H1 (cell line): ENCODE measurements around the gene CAPN3. TPM values are rescaled to one million over a fixed set of nuclear protein-coding genes. Genes with fewer than 3 reads are reported as not detected.

Experiments used
- CTCF ChIA-PET: fragments of 300-600 bp; sonication (Branson Sonifier 250); formaldehyde crosslinking; loops from one replicate; lab custom pipeline; 2021; ENCODE audit not compliant: partially characterized antibody; lab: Charles Lee
- POLR2A ChIA-PET: fragments of 300-600 bp; sonication (Branson Sonifier 250); formaldehyde crosslinking; loops from one replicate; lab custom pipeline; 2021; ENCODE audit warnings: inconsistent platforms; ENCODE audit not compliant: partially characterized antibody; lab: Charles Lee
- DNase-seq, 2 experiments: peaks; one replicate each; pipeline versions ENCODE4 v3.0.0 to v3.0.0-alpha.2; 2010 to 2022; ENCODE audit warnings: low spot score in 2 of 2, low read depth in 1 of 2, mixed read lengths in 1 of 2
- FAIRE-seq: peaks from 2 replicates; lab custom pipeline; 2011; peaks lifted over from hg19 to GRCh38; lab: Jason Lieb, UNC
- H2AFZ ChIP-seq: 2 replicates; pipeline ENCODE4 v1.8.1; 2012; ENCODE audit warnings: low read length, inconsistent platforms
- H2AK5ac ChIP-seq: 2 replicates; pipeline ENCODE4 v1.6.1; 2013; ENCODE audit warnings: low read depth, low read length
- H2BK120ac ChIP-seq: replicated peaks from 2 replicates; pipeline ENCODE3; 2013; ENCODE audit warnings: low read depth, low read length, inconsistent platforms
- H2BK12ac ChIP-seq: 2 replicates; pipeline ENCODE4 v1.6.1; 2013; ENCODE audit warnings: low read depth, low read length
- H2BK15ac ChIP-seq: 2 replicates; pipeline ENCODE4 v1.6.1; 2013; ENCODE audit warnings: low read length
- H2BK20ac ChIP-seq: 2 replicates; pipeline ENCODE4 v1.6.1; 2013; ENCODE audit warnings: low read length
- H2BK5ac ChIP-seq: 2 replicates; pipeline ENCODE4 v1.6.1; 2013; ENCODE audit warnings: low read depth, low read length
- H3K14ac ChIP-seq: 2 replicates; pipeline ENCODE4 v1.6.1; 2013; ENCODE audit warnings: inconsistent platforms; ENCODE audit not compliant: insufficient read length
- H3K18ac ChIP-seq: 2 replicates; pipeline ENCODE4 v1.6.1; 2013; ENCODE audit warnings: low read length; ENCODE audit errors: extremely low read depth
- H3K23ac ChIP-seq: 2 replicates; pipeline ENCODE4 v1.6.1; 2013; ENCODE audit warnings: inconsistent platforms; ENCODE audit not compliant: insufficient read length
- H3K23me2 ChIP-seq: 2 replicates; pipeline ENCODE4 v1.6.1; 2013; ENCODE audit warnings: low read depth, low read length
- H3K27ac ChIP-seq: 2 replicates; pipeline ENCODE4 v1.6.1; 2011; ENCODE audit warnings: low read depth, low read length, inconsistent platforms
- H3K27me3 ChIP-seq, 4 experiments: replicated peaks in 1 of 4; 1 replicate in 1 of 4; 2 replicates in 3 of 4; pipeline versions ENCODE4 v1.6.1 to v1.8.1; 2011 to 2013; ENCODE audit warnings: low read length in 3 of 4, mild to moderate bottlenecking in 3 of 4, inconsistent platforms in 2 of 4, mixed read lengths in 2 of 4, moderate library complexity in 1 of 4; ENCODE audit not compliant: control insufficient read depth in 3 of 4, insufficient read depth in 3 of 4; ENCODE audit errors: extremely low read depth in 1 of 4
- H3K36me3 ChIP-seq, 4 experiments: 2 replicates each; pipeline versions ENCODE4 v1.6.1 to v1.8.1; 2011 to 2013; ENCODE audit warnings: mild to moderate bottlenecking in 4 of 4, low read length in 3 of 4, moderate library complexity in 2 of 4, control low read depth in 1 of 4, inconsistent platforms in 1 of 4; ENCODE audit not compliant: insufficient read depth in 4 of 4, control insufficient read depth in 2 of 4
- H3K4ac ChIP-seq: replicated peaks from 2 replicates; pipeline ENCODE3; 2013; ENCODE audit warnings: low read length, low read depth, mixed read lengths, inconsistent platforms; ENCODE audit not compliant: insufficient read length
- H3K4me1 ChIP-seq, 4 experiments: replicated peaks in 1 of 4; 1 replicate in 1 of 4; 2 replicates in 3 of 4; pipeline versions ENCODE4 v1.6.1 to v1.8.1; 2011 to 2013; ENCODE audit warnings: low read length in 3 of 4, inconsistent platforms in 2 of 4, mixed read lengths in 1 of 4; ENCODE audit not compliant: insufficient read depth in 4 of 4, control insufficient read depth in 3 of 4
- H3K4me2 ChIP-seq, 2 experiments: 2 replicates each; pipeline versions ENCODE4 v1.6.1 to v1.8.1; 2011 to 2013; ENCODE audit warnings: low read depth in 2 of 2, low read length in 2 of 2, control low read depth in 1 of 2, inconsistent platforms in 1 of 2, mild to moderate bottlenecking in 1 of 2; ENCODE audit not compliant: insufficient read depth in 1 of 2
- H3K4me3 ChIP-seq, 4 experiments: fragments of 200-600, 300-600 bp in 1 of 4; sonication (generic), shearing (Covaris generic), sonication (Bioruptor Twin) in 1 of 4; 2 replicates each; pipeline versions ENCODE4 v1.5.1 to v1.8.1; 2011 to 2016; ENCODE audit warnings: low read length in 4 of 4, low read depth in 3 of 4, control low read depth in 2 of 4, inconsistent platforms in 2 of 4, mild to moderate bottlenecking in 2 of 4, mixed read lengths in 1 of 4, moderate library complexity in 1 of 4; ENCODE audit not compliant: insufficient read depth in 2 of 4; ENCODE audit errors: extremely low read depth in 1 of 4
- H3K56ac ChIP-seq: replicated peaks from 2 replicates; pipeline ENCODE3; 2013; ENCODE audit warnings: low read depth, mild to moderate bottlenecking, mixed read lengths, low read length, inconsistent platforms; ENCODE audit not compliant: insufficient read length
- H3K79me1 ChIP-seq: 2 replicates; pipeline ENCODE4 v1.6.1; 2013; ENCODE audit warnings: low read depth, low read length, control low read depth
- H3K79me2 ChIP-seq, 2 experiments: 2 replicates each; pipeline versions ENCODE4 v1.6.1 to v1.8.1; 2012 to 2013; ENCODE audit warnings: low read length in 2 of 2, mild to moderate bottlenecking in 2 of 2, inconsistent platforms in 1 of 2; ENCODE audit not compliant: insufficient read depth in 2 of 2, control insufficient read depth in 1 of 2
- H3K9ac ChIP-seq, 4 experiments: replicated peaks in 1 of 4; 1 replicate in 1 of 4; 2 replicates in 3 of 4; pipeline versions ENCODE4 v1.6.1 to v1.8.1; 2011 to 2013; ENCODE audit warnings: low read depth in 3 of 4, low read length in 3 of 4, control low read depth in 2 of 4, mild to moderate bottlenecking in 2 of 4, moderate library complexity in 2 of 4, inconsistent platforms in 1 of 4; ENCODE audit errors: extremely low read depth in 1 of 4
- H3K9me3 ChIP-seq, 2 experiments: 2 replicates each; pipeline versions ENCODE4 v1.6.1 to v1.8.1; 2012 to 2013; ENCODE audit warnings: mild to moderate bottlenecking in 2 of 2, moderate library complexity in 2 of 2, control low read depth in 1 of 2, inconsistent platforms in 1 of 2, low read depth in 1 of 2, low read length in 1 of 2, mixed read lengths in 1 of 2; ENCODE audit not compliant: insufficient read depth in 2 of 2
- H4K20me1 ChIP-seq, 2 experiments: replicated peaks in 1 of 2; 2 replicates each; pipeline versions ENCODE3 to v1.8.1; 2011 to 2013; ENCODE audit warnings: inconsistent platforms in 2 of 2, low read length in 2 of 2, mild to moderate bottlenecking in 1 of 2; ENCODE audit not compliant: insufficient read depth in 2 of 2, control insufficient read depth in 1 of 2
- H4K5ac ChIP-seq: 2 replicates; pipeline ENCODE4 v1.6.1; 2013; ENCODE audit warnings: low read length, low read depth, mixed read lengths, inconsistent platforms; ENCODE audit not compliant: insufficient read length
- H4K8ac ChIP-seq: 2 replicates; pipeline ENCODE4 v1.8.0; 2013; ENCODE audit warnings: mild to moderate bottlenecking, moderate library complexity, low read length, inconsistent platforms; ENCODE audit not compliant: insufficient read depth; ENCODE audit errors: extremely low read depth
- H4K91ac ChIP-seq: replicated peaks from 2 replicates; pipeline ENCODE3; 2013; ENCODE audit warnings: low read length, mixed read lengths, inconsistent platforms; ENCODE audit not compliant: insufficient read length
- EZH2 ChIP-seq: fragments of 200-600 bp; sonication (generic); IDR thresholded peaks from 2 replicates; pipeline ENCODE4 v1.7.1; 2012; ENCODE audit warnings: low read depth, mild to moderate bottlenecking, moderate library complexity, low read length, inconsistent platforms; ENCODE audit not compliant: severe bottlenecking
- WGBS, 2 experiments: shearing (Covaris generic) in 1 of 2; methylation state at CpG; one replicate each; pipeline versions ENCODE4 v1.1.6 to v1.1.7; 2013 to 2015; ENCODE audit warnings: low lambda C conversion rate in 2 of 2, mixed read lengths in 2 of 2, inconsistent platforms in 1 of 2, low coverage in 1 of 2, missing lambda C conversion rate in 1 of 2; ENCODE audit not compliant: insufficient replicate concordance in 2 of 2, insufficient coverage in 1 of 2, insufficient read length in 1 of 2; ENCODE audit errors: extremely low coverage in 1 of 2, missing lambda C conversion rate in 1 of 2; 5-methylcytosine and 5-hydroxymethylcytosine counted together
- polyA plus RNA-seq, 7 experiments: library from polyadenylated mRNA; depleted of rRNA in 3 of 7; stranded (reverse) in 5 of 7; unstranded in 2 of 7; fragments of >200 nt in 5 of 7; fragments of 200-250 nt in 2 of 7; gene quantifications; 1 replicate in 5 of 7; 2 replicates in 1 of 7; 4 replicates in 1 of 7; pipeline versions ENCODE4 v1.2.1 to v1.2.3, GENCODE V29; 2011 to 2013; ENCODE audit warnings: missing spikeins in 2 of 7, mixed read lengths in 2 of 7
- total RNA-seq: library from RNA; stranded (reverse); fragmentation: NEBNext Ultra II Directional; extraction: Animal tissue kit (Norgen Biotek cat#: 25700); gene quantifications from 2 replicates; pipeline ENCODE4 v1.2.1, GENCODE V29; 2021
- TF ChIP-seq, protein P1 (sequence below), 3 experiments: IDR thresholded peaks; 1 replicate in 2 of 3; 2 replicates in 1 of 3; pipeline versions ENCODE4 v1.5.1 to v1.6.1; 2011; ENCODE audit warnings: low read length in 3 of 3, mild to moderate bottlenecking in 3 of 3, inconsistent platforms in 2 of 3, low read depth in 1 of 3, moderate library complexity in 1 of 3; ENCODE audit not compliant: insufficient read depth in 1 of 3; ENCODE audit errors: control extremely low read depth in 1 of 3

Gene CAPN3
- total and polyA plus RNA-seq, 2 of the 8 experiments (the other 6 are each of a cell fraction or from before 2014, with no cell fraction given) = 0.80 to 2.1 TPM

DNA sequence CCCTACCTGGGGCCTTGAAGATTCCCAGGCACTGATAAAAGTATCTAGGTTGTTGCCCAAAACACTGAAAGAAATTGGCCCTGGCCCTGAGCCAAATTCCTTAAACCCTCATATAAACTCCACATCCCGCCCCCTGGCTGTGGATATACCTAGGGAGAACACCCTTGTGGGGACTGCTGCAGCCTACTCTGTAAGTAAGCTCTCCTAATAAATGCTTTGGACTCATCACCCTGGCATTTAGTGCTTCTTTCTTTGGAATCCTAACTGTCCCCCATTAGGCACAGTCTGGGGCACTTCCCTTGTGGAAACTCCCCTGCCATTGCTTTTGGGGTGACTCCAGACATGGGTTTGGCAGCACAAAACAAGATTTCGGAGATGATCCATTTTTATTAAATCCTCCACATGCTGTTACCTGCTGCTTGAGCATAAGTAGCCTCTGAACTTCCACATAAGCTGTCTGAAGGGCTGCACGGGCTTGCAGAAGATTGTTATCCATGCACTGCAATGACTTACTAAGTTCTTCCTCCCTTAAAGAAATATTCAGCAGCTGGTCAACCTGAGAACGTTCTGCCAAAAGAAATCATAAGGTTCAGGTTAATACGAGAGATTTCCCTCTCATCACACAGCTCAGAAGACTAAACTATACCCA lies 85.2 kb downstream of the CAPN3 start:
- H3K14ac ChIP-seq = no peak overlapping the region
- no peak overlapping the region for H3K4me3 ChIP-seq
- H3K23ac ChIP-seq = no peak overlapping the region
- no peaks in the 10 kb centered on the region for H3K27me3 ChIP-seq
- no peaks in the 10 kb centered on the region for H3K79me1 ChIP-seq
- no peaks in the 10 kb centered on the region for H3K79me2 ChIP-seq
- POLR2A ChIA-PET = no interaction called here
- no peak for FAIRE-seq
- no peaks in the 10 kb centered on the region for H3K9me3 ChIP-seq
- H4K5ac ChIP-seq = no peak overlapping the region
- H3K36me3 ChIP-seq = peaks cover 7 to 49% (median 18%) of the 10 kb centered on the region in 4 experiments; a peak in 7 of 8 replicates
- 84% methylated on average over 5 of the region's 5 CpGs; no CpG with 5 or more reads in 1 of the 2 experiments for WGBS, 2 experiments
- H4K91ac ChIP-seq = no peak overlapping the region
- H3K4me2 ChIP-seq = no peak overlapping the region
- H3K23me2 ChIP-seq = no peaks in the 10 kb centered on the region
- no peak overlapping the region for H2BK15ac ChIP-seq
- H3K56ac ChIP-seq = no peak overlapping the region
- no peak overlapping the region for H2BK12ac ChIP-seq
- DNase-seq = no peak
- no peaks in the 10 kb centered on the region for H3K4me1 ChIP-seq
- H3K4ac ChIP-seq = no peak overlapping the region
- no peaks in the 10 kb centered on the region for H4K20me1 ChIP-seq
- CTCF ChIA-PET = interaction anchor here (0.6 to 1.8 kb wide), 3 partner anchors 11 to 27 kb away, joined by 3 to 5 read pairs (median 3); no protein-coding TSS in a partner anchor
- no peak overlapping the region for H2AK5ac ChIP-seq
- no peak overlapping the region for H3K9ac ChIP-seq
- H2BK120ac ChIP-seq = no peak overlapping the region
- no peak overlapping the region for H2AFZ ChIP-seq
- no peak overlapping the region for H2BK5ac ChIP-seq
- TF ChIP-seq, protein P1, sequence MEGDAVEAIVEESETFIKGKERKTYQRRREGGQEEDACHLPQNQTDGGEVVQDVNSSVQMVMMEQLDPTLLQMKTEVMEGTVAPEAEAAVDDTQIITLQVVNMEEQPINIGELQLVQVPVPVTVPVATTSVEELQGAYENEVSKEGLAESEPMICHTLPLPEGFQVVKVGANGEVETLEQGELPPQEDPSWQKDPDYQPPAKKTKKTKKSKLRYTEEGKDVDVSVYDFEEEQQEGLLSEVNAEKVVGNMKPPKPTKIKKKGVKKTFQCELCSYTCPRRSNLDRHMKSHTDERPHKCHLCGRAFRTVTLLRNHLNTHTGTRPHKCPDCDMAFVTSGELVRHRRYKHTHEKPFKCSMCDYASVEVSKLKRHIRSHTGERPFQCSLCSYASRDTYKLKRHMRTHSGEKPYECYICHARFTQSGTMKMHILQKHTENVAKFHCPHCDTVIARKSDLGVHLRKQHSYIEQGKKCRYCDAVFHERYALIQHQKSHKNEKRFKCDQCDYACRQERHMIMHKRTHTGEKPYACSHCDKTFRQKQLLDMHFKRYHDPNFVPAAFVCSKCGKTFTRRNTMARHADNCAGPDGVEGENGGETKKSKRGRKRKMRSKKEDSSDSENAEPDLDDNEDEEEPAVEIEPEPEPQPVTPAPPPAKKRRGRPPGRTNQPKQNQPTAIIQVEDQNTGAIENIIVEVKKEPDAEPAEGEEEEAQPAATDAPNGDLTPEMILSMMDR (IDR thresholded peaks at IDR 0.05; ENCODE audit: control extremely low read depth in 1 of 3, insufficient read depth in 1 of 3, low read depth in 1 of 3, low read length in 3 of 3) = 0 out of 4 replicates have a peak, but pooled peaks of 1 of the 3 experiments have one; percentile 13
- no peak for TF ChIP-seq EZH2
- TF ChIP-seq, all 59 proteins: peak for 1
- Histone ChIP-seq H4K8ac (no peak overlapping the region), H2BK20ac (no peak overlapping the region), H3K27ac (no peak overlapping the region), H3K18ac (no peak overlapping the region)
